HepG2 (cell line): ENCODE measurements around the gene WDR43. TPM values are rescaled to one million over a fixed set of nuclear protein-coding genes. Genes with fewer than 3 reads are reported as not detected.

Experiments
- ATAC-seq: fragments of 200-7000 bp; cut with Tn5 transposase; 3 replicates; pipeline ENCODE4 v1.9.1; 2020; ENCODE audit warnings: mild to moderate bottlenecking, moderate library complexity
- BruUV-seq: library from RNA; stranded (reverse); fragments of 400-500 nt; replicated peaks from 2 replicates; lab custom pipeline; 2021; lab: Mats Ljungman, UMichigan
- CTCF ChIA-PET: fragments of 300-600 bp; formaldehyde crosslinking; extraction: SDS; loops from one replicate; lab custom pipeline; 2021; ENCODE audit warnings: low total read pairs, inconsistent platforms, low intra/inter-chr PET ratio; lab: Yijun Ruan, JAX
- POLR2A ChIA-PET: fragments of 350-600 bp; sonication (Branson Sonifier 250); formaldehyde crosslinking; loops from one replicate; lab custom pipeline; 2020; ENCODE audit warnings: antibody characterized with exemption, inconsistent platforms; lab: Yijun Ruan, JAX
- DNase-seq: peaks from one replicate; pipeline ENCODE4 v3.0.0-alpha.2; 2015; ENCODE audit warnings: low spot score
- FAIRE-seq: peaks from 3 replicates; lab custom pipeline; 2011; peaks lifted over from hg19 to GRCh38; lab: Jason Lieb, UNC
- H2AFZ ChIP-seq: one replicate; pipeline ENCODE4 v1.6.1; 2011; ENCODE audit warnings: low read length, inconsistent platforms
- H3K27ac ChIP-seq: fragments of 300-600 bp; 3 replicates; pipeline ENCODE4 v1.8.0; 2011; ENCODE audit warnings: mixed run types, mild to moderate bottlenecking, mixed read lengths, low read length, inconsistent platforms; ENCODE audit not compliant: insufficient read depth; ENCODE audit errors: extremely low read length
- H3K27me3 ChIP-seq, 2 experiments: fragments of 200-600 bp in 1 of 2; 2 replicates in 1 of 2; 3 replicates in 1 of 2; pipeline versions ENCODE4 v1.6.0 to v1.8.0; 2011; ENCODE audit warnings: low read length in 2 of 2, mild to moderate bottlenecking in 2 of 2, moderate library complexity in 2 of 2, inconsistent platforms in 1 of 2; ENCODE audit not compliant: insufficient read depth in 2 of 2, control insufficient read depth in 1 of 2
- H3K36me3 ChIP-seq, 2 experiments: fragments of 200-600 bp in 1 of 2; replicated peaks in 1 of 2; 2 replicates in 1 of 2; 3 replicates in 1 of 2; pipeline versions ENCODE4 v1.5.1 to v1.8.0; 2011; ENCODE audit warnings: low read length in 2 of 2, inconsistent platforms in 1 of 2; ENCODE audit not compliant: insufficient read depth in 2 of 2, control insufficient read depth in 1 of 2
- H3K4me1 ChIP-seq: 2 replicates; pipeline ENCODE4 v1.5.1; 2012; ENCODE audit warnings: low read length, inconsistent platforms; ENCODE audit not compliant: insufficient read depth
- H3K4me2 ChIP-seq: 2 replicates; pipeline ENCODE4 v1.6.0; 2011; ENCODE audit warnings: low read depth, low read length, inconsistent platforms
- H3K4me3 ChIP-seq, 3 experiments: fragments of 200-600 bp in 1 of 3; sonication (generic), shearing (Covaris generic) in 1 of 3; replicated peaks in 1 of 3; 2 replicates each; pipeline ENCODE4 v1.5.1; 2011 to 2016; ENCODE audit warnings: low read length in 3 of 3, inconsistent platforms in 2 of 3, low read depth in 2 of 3, mild to moderate bottlenecking in 2 of 3, control low read depth in 1 of 3, mixed read lengths in 1 of 3; ENCODE audit not compliant: insufficient read depth in 1 of 3
- H3K79me2 ChIP-seq: one replicate; pipeline ENCODE4 v1.6.1; 2011; ENCODE audit warnings: low read length, inconsistent platforms; ENCODE audit not compliant: insufficient read depth
- H3K9ac ChIP-seq: 2 replicates; pipeline ENCODE4 v1.6.0; 2011; ENCODE audit warnings: mild to moderate bottlenecking, low read depth, low read length, inconsistent platforms; ENCODE audit not compliant: insufficient read depth
- H3K9me3 ChIP-seq: 2 replicates; pipeline ENCODE4 v1.5.1; 2012; ENCODE audit warnings: mild to moderate bottlenecking, low read length
- H4K20me1 ChIP-seq: 2 replicates; pipeline ENCODE4 v1.6.0; 2011; ENCODE audit warnings: inconsistent platforms, mild to moderate bottlenecking, low read length, moderate library complexity; ENCODE audit not compliant: insufficient read depth
- AGO2 ChIP-seq: fragments of 200-400 bp; formaldehyde crosslinking; optimal IDR thresholded peaks from 2 replicates; pipeline ENCODE3; 2017; ENCODE audit warnings: mild to moderate bottlenecking, low read depth, low read length, moderate library complexity
- HOXD1 ChIP-seq: sonication (generic); formaldehyde crosslinking; IDR thresholded peaks from 2 replicates; pipeline ENCODE4 v1.5.0; 2020; ENCODE audit warnings: missing genetic modification reagents
- MAFK ChIP-seq, 2 experiments: IDR thresholded peaks in 1 of 2; conservative IDR thresholded peaks in 1 of 2; 2 replicates each; pipeline ENCODE4 v1.6.1; 2011; ENCODE audit warnings: improper control_type of control experiment in 2 of 2, low read length in 2 of 2
- POLR2A ChIP-seq, 2 experiments: IDR thresholded peaks; 2 replicates each; pipeline ENCODE4 v1.6.1; 2011; ENCODE audit warnings: low read depth in 2 of 2, low read length in 2 of 2, mild to moderate bottlenecking in 1 of 2, moderate library complexity in 1 of 2; ENCODE audit not compliant: insufficient read depth in 1 of 2
- POLR2AphosphoS2 ChIP-seq: IDR thresholded peaks from 2 replicates; pipeline ENCODE4 v1.6.1; 2011; ENCODE audit warnings: low read depth, low read length, improper control_type of control experiment
- POLR2AphosphoS5 ChIP-seq: IDR thresholded peaks from 2 replicates; pipeline ENCODE4 v1.6.1; 2012; ENCODE audit warnings: low read depth, low read length
- POLR2G ChIP-seq: fragments of 200-400 bp; formaldehyde crosslinking; IDR thresholded peaks from 2 replicates; pipeline ENCODE4 v1.6.1; 2018; ENCODE audit warnings: mild to moderate bottlenecking, low read depth, low read length, moderate library complexity
- RBM22 ChIP-seq: fragments of 200-400 bp; formaldehyde crosslinking; optimal IDR thresholded peaks from 2 replicates; pipeline ENCODE3; 2017; ENCODE audit warnings: mild to moderate bottlenecking, low read length, moderate library complexity
- ZNF431 ChIP-seq: sonication (generic); formaldehyde crosslinking; IDR thresholded peaks from 2 replicates; pipeline ENCODE4 v1.9.0; 2022; ENCODE audit warnings: missing genetic modification reagents, low read depth, mild to moderate bottlenecking, borderline replicate concordance
- ZNF446 ChIP-seq: sonication (generic); formaldehyde crosslinking; IDR thresholded peaks from 2 replicates; pipeline ENCODE4 v1.5.0; 2020; ENCODE audit warnings: mild to moderate bottlenecking, missing genetic modification reagents
- WGBS: methylation state at CpG from one replicate; pipeline ENCODE4 v1.1.6; 2017; ENCODE audit warnings: low lambda C conversion rate; 5-methylcytosine and 5-hydroxymethylcytosine counted together
- in situ Hi-C: cut with HindIII; loops from 2 replicates; pipeline ENCODE4 v1.10.0; 2017; ENCODE audit warnings: low pct_unique_long_range_greater_than_20kb; ENCODE audit not compliant: extremely low pct_ligation_motif_present
- intact Hi-C: fragments of 100-400 bp; cut with micrococcal nuclease; formaldehyde crosslinking; loops from one replicate; pipeline ENCODE4 v1.10.0; 2022; ENCODE audit not compliant: unreplicated experiment
- polyA plus RNA-seq, 8 experiments: library from polyadenylated mRNA; depleted of rRNA in 3 of 8; stranded (reverse) in 7 of 8; unstranded in 1 of 8; fragments of >200 nt; fragmentation: Illumina TruSeq in 4 of 8; extraction: Trizol in 4 of 8; gene quantifications; 2 replicates each; pipeline versions ENCODE4 v1.2.1 to v1.2.3, GENCODE V29; 2011 to 2016; ENCODE audit warnings: low read depth in 4 of 8, missing spikeins in 1 of 8, mixed read lengths in 1 of 8; ENCODE audit not compliant: insufficient read depth in 1 of 8
- total RNA-seq, 5 experiments: library from RNA; depleted of rRNA; stranded (reverse); fragments of >200 nt; fragmentation: Illumina TruSeq; extraction: Trizol; gene quantifications; 2 replicates each; pipeline ENCODE4 v1.2.3, GENCODE V29; 2016; ENCODE audit warnings: low read depth in 1 of 5

Gene WDR43
- total and polyA plus RNA-seq, 2 of the 13 experiments (the other 11 are each of a cell fraction or from before 2014, with no cell fraction given): 121 to 167 TPM

DNA sequence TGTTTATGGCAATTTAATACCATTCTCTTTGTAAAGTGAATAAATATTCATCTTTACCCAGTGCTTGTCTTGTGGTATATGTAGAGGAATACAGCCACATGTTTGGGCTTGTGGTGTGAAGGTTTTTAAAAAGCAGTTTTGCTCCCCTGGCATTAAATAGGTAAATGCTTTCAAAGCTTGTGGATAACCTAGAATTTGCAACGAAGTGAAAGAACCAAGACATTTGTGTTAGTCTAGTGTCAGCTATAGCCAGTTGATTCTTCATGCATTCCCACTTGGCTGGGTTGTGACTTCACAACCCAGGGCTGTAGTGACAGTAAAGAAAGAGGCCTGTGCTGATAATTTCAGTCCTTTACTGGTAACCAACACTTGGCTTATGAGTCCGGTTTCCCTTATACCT lies 53.7 kb downstream of the WDR43 start:
- ChIA-PET CTCF (no interaction called here), POLR2A (no interaction called here)
- Histone ChIP-seq H3K4me3 (no peak overlapping the region), H3K9me3 (peaks cover 6% of the 10 kb centered on the region; the same call in 1 of the 2 replicates), H3K27me3 (no peaks in the 10 kb centered on the region), H3K36me3 (peaks cover 19 to 51% of the 10 kb centered on the region in 2 experiments), H3K9ac (no peak overlapping the region), H3K4me1 (peaks cover 22% of the 10 kb centered on the region), H3K27ac (no peak overlapping the region), H3K4me2 (no peak overlapping the region), H3K79me2 (no peaks in the 10 kb centered on the region), H2AFZ (no peak overlapping the region), H4K20me1 (peaks cover 7% of the 10 kb centered on the region; the same call in 1 of the 2 replicates)
- TF ChIP-seq POLR2AphosphoS2 (peak; percentile 77; the same call in 1 of the 2 replicates), RBM22 (peak; percentile 93), HOXD1 (no peak), POLR2A (IDR thresholded peaks at IDR 0.05; ENCODE audit: insufficient read depth in 1 of 2, low read depth in 2 of 2, low read length in 2 of 2) (0 out of 4 replicates have a peak, but pooled peaks of 1 of the 2 experiments have one; percentile 26), AGO2 (peak; percentile 36), POLR2AphosphoS5 (peak; percentile 39; the same call in 1 of the 2 replicates), MAFK (conservative IDR thresholded peaks at IDR 0.05 in 1 of 2, IDR thresholded peaks at IDR 0.05 in 1 of 2; ENCODE audit: low read length in 2 of 2) (no peak)
- WGBS: 59% methylated on average over 2 of the region's 2 CpGs
- DNase-seq (no peak), FAIRE-seq (no peak), ATAC-seq (no peak)
- in situ Hi-C loops (loop anchor here (10.0 kb wide), 1 partner anchor 123 kb away; no protein-coding TSS in a partner anchor), intact Hi-C loops (no loop called here)
- no TSS peak for BruUV-seq

DNA sequence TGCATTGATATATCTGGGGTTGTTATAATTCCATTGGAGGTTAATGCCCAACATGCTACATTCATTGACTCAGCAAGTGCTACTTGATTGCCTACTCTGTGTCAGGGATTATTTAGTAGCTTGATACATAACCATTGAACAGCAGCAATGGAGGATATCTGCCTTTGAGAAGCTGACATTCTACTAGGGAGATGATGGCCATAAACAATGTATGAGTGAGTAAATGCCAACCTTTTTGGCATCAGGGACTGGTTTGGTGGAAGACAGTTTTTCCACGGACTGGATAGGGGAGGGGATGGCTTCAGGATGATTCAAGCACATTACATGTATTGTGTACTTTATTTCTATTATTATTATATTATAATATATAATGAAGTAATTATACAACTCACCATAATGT lies 54.7 kb downstream of the WDR43 start:
- TF ChIP-seq POLR2AphosphoS2: 0 out of 2 replicates have a peak, but pooled peaks have one; percentile 35
- peak; percentile 94 for TF ChIP-seq RBM22
- peak; percentile 12; the same call in 1 of the 2 replicates for TF ChIP-seq POLR2G
- no peak for TF ChIP-seq ZNF446 (CRISPR knock-in tag)
- TF ChIP-seq POLR2AphosphoS5: peak; percentile 37
- TF ChIP-seq ZNF431 (CRISPR knock-in tag): no peak
- no peaks in the 10 kb centered on the region for H3K27me3 ChIP-seq
- ChIA-PET CTCF (no interaction called here), POLR2A (no interaction called here)
- H3K9ac ChIP-seq: no peak overlapping the region
- H3K27ac ChIP-seq: no peak overlapping the region
- H3K4me1 ChIP-seq: peaks cover 22% of the 10 kb centered on the region
- DNase-seq: no peak
- peaks cover 7% of the 10 kb centered on the region; the same call in 1 of the 2 replicates for H4K20me1 ChIP-seq
- H3K79me2 ChIP-seq: no peaks in the 10 kb centered on the region
- H2AFZ ChIP-seq: no peak overlapping the region
- ATAC-seq: no peak
- no peak for FAIRE-seq
- peaks cover 6% of the 10 kb centered on the region; the same call in 1 of the 2 replicates for H3K9me3 ChIP-seq
- WGBS: 94% methylated on average over 1 of the region's 1 CpG
- BruUV-seq: no TSS peak
- no peak overlapping the region for H3K4me2 ChIP-seq
- H3K4me3 ChIP-seq: no peak overlapping the region
- in situ Hi-C loops: loop anchor here (10.0 kb wide), 1 partner anchor 124 kb away; no protein-coding TSS in a partner anchor
- H3K36me3 ChIP-seq: peaks cover 13 to 41% of the 10 kb centered on the region in 2 experiments
- intact Hi-C loops: no loop called here
